ENCODE data around the gene HSPG2. TPM values are rescaled to one million over a fixed set of nuclear protein-coding genes. Genes with fewer than 3 reads are reported as not detected.
"Not testable (repeated sequence)": the region's sequence is repeated elsewhere in the genome, so short reads cannot be mapped to it uniquely, and the experiment has no call there.

The HSPG2 gene
- total and polyA plus RNA-seq, 10 of the 15 experiments (the other 5 are each of a cell fraction or from before 2014, with no cell fraction given) = 0.30 to 3.4 (median 0.73) TPM; not detected in 2

DNA sequence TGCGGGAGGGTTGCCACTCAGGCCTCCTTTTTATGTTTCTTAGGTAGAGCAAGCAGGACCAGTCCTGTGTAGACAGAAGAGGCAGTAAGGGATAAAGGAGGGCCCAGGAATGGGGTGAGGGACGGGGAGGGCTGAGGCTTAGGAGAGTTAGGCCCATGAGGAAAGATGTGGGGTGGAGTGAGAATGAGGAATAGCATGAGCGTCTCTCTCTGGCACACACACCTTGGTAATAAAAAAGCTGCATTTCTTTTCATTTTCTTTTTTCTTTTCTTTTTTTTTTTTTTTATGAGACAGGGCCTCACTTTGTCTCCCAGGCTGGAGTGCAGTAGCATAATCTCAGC, 7.6 kb upstream of the HSPG2 start:
- Histone ChIP-seq H3K4me2 (ENCODE audit: control insufficient read depth, insufficient read depth) (no peak overlapping the region), H3K27me3 (replicated peaks in 1 of 2; ENCODE audit: control insufficient read depth in 2 of 2, insufficient read depth in 2 of 2, low read length in 1 of 2) (peaks cover 0 to 3% of the 10 kb centered on the region in 2 experiments; a peak in 1 of 4 replicates), H3K9ac (ENCODE audit: control insufficient read depth, insufficient read depth, low read length) (no peak overlapping the region), H2AFZ (ENCODE audit: control insufficient read depth, low read depth, low read length) (no peak overlapping the region), H3K36me3 (ENCODE audit: control insufficient read depth in 2 of 2, insufficient read depth in 2 of 2, low read length in 1 of 2) (no peaks in the 10 kb centered on the region), H3K4me3 (no peak overlapping the region), H4K20me1 (ENCODE audit: control insufficient read depth, insufficient read depth) (no peaks in the 10 kb centered on the region), H3K79me2 (ENCODE audit: control insufficient read depth, insufficient read depth, low read length) (no peaks in the 10 kb centered on the region), H3K4me1 (ENCODE audit: control insufficient read depth, insufficient read depth, low read length) (no peaks in the 10 kb centered on the region), H3K9me3 (replicated peaks; ENCODE audit: control insufficient read depth, insufficient read depth, low read length) (no peaks in the 10 kb centered on the region), H3K27ac (ENCODE audit: control insufficient read depth, insufficient read depth) (no peak overlapping the region)
- no peak for ATAC-seq
- CTCF ChIA-PET = no interaction called here
- RAD21 ChIA-PET (ENCODE audit: unreplicated experiment) = no interaction called here
- SMC1A ChIA-PET (ENCODE audit: uncharacterized antibody, unreplicated experiment) = no interaction called here
- POLR2A ChIA-PET = no interaction called here
- intact Hi-C loops (cut with micrococcal nuclease; ENCODE audit: unreplicated experiment) (no loop called here), in situ Hi-C loops (cut with MboI) (no loop called here)
- TF ChIP-seq ATF7 (IDR thresholded peaks at IDR 0.05; ENCODE audit: low read depth) (no peak), MEF2A (IDR thresholded peaks at IDR 0.05; ENCODE audit: insufficient read depth, low read depth, low read length) (no peak), CHD4 (IDR thresholded peaks at IDR 0.05) (no peak), SUPT20H (IDR thresholded peaks at IDR 0.05; ENCODE audit: borderline replicate concordance, control insufficient read depth, low read depth, low read length) (no peak)
- FAIRE-seq = no peak
- DNase-seq (ENCODE audit: low read depth, low spot score) = no peak
- no TSS peak for BruUV-seq (replicated peaks)
- 33% methylated on average over 3 of the region's 3 CpGs for WGBS (ENCODE audit: insufficient coverage, insufficient replicate concordance, low lambda C conversion rate, missing lambda C conversion rate)

GRCh38 chr1:21942959-21943640, 6.0 kb upstream of the HSPG2 start:
- WGBS (ENCODE audit: insufficient coverage, insufficient replicate concordance, low lambda C conversion rate, missing lambda C conversion rate) = 39% methylated on average over 19 of the region's 19 CpGs
- SMC1A ChIA-PET (ENCODE audit: uncharacterized antibody, unreplicated experiment); FAIRE-seq; BruUV-seq (replicated peaks); RAD21 ChIA-PET (ENCODE audit: unreplicated experiment); H3K4me2 ChIP-seq (ENCODE audit: control insufficient read depth, insufficient read depth); H3K9ac ChIP-seq (ENCODE audit: control insufficient read depth, insufficient read depth, low read length); POLR2A ChIA-PET; H3K4me1 ChIP-seq (ENCODE audit: control insufficient read depth, insufficient read depth, low read length); H3K79me2 ChIP-seq (ENCODE audit: control insufficient read depth, insufficient read depth, low read length); H3K27ac ChIP-seq (ENCODE audit: control insufficient read depth, insufficient read depth); H3K4me3 ChIP-seq; H3K36me3 ChIP-seq (ENCODE audit: control insufficient read depth in 2 of 2, insufficient read depth in 2 of 2, low read length in 1 of 2); DNase-seq (ENCODE audit: low read depth, low spot score); in situ Hi-C loops (cut with MboI); H3K27me3 ChIP-seq (replicated peaks in 1 of 2; ENCODE audit: control insufficient read depth in 2 of 2, insufficient read depth in 2 of 2, low read length in 1 of 2); H2AFZ ChIP-seq (ENCODE audit: control insufficient read depth, low read depth, low read length); intact Hi-C loops (cut with micrococcal nuclease; ENCODE audit: unreplicated experiment); H4K20me1 ChIP-seq (ENCODE audit: control insufficient read depth, insufficient read depth); ATAC-seq; H3K9me3 ChIP-seq (replicated peaks; ENCODE audit: control insufficient read depth, insufficient read depth, low read length): not testable (repeated sequence)
- CTCF ChIA-PET = interaction anchor here (1.6 kb wide), 1 partner anchor 16 kb away, joined by 6 read pairs; no protein-coding TSS in a partner anchor

Data from GM12878 (cell line).